HCT116 (cell line): ENCODE data around the gene AP5Z1. TPM values are rescaled to one million over a fixed set of nuclear protein-coding genes. Genes with fewer than 3 reads are reported as not detected.

ENCODE experiments used
- ATAC-seq: fragments of 200-7000 bp; cut with Tn5 transposase; 2 replicates; pipeline ENCODE4 v1.9.1; 2020; ENCODE audit warnings: mild to moderate bottlenecking, moderate library complexity
- BruUV-seq: library from RNA; stranded (reverse); fragments of 400-500 nt; replicated peaks from 2 replicates; lab custom pipeline; 2021; lab: Mats Ljungman, UMichigan
- CTCF ChIA-PET: fragments of 300-600 bp; sonication (Branson Sonifier 250); formaldehyde crosslinking; loops from one replicate; lab custom pipeline; 2021; ENCODE audit warnings: antibody characterized with exemption; lab: Charles Lee
- POLR2A ChIA-PET: fragments of 300-600, 350-600 bp; sonication (Branson Sonifier 250); formaldehyde crosslinking; loops from one replicate; lab custom pipeline; 2021; ENCODE audit warnings: antibody characterized with exemption; lab: Charles Lee
- RAD21 ChIA-PET, 2 experiments: fragments of 300-600 bp; sonication (Branson Sonifier 250); formaldehyde crosslinking; loops; one replicate each; lab custom pipeline; 2023; ENCODE audit warnings: low total read pairs in 2 of 2; ENCODE audit not compliant: uncharacterized antibody in 2 of 2, unreplicated experiment in 2 of 2, low non-redundant PET in 1 of 2; lab: Charles Lee
- DNase-seq: peaks from one replicate; pipeline ENCODE4 v3.0.0-alpha.2; 2010; ENCODE audit warnings: low read depth, low spot score
- H2AFZ ChIP-seq: fragments of 200-600 bp; shearing (Covaris generic), sonication (generic); 2 replicates; pipeline ENCODE4 v1.6.1; 2017; ENCODE audit warnings: low read depth, mixed run types, mixed read lengths, antibody characterized with exemption, low read length; ENCODE audit not compliant: poor library complexity, severe bottlenecking
- H3K27ac ChIP-seq: 2 replicates; pipeline ENCODE4 v1.5.1; 2012; ENCODE audit warnings: low read depth, low read length
- H3K27me3 ChIP-seq: fragments of 200-600 bp; sonication (generic); 2 replicates; pipeline ENCODE4 v1.6.1; 2016; ENCODE audit warnings: mixed run types, low read length, mixed read lengths; ENCODE audit not compliant: insufficient read depth
- H3K36me3 ChIP-seq, 2 experiments: fragments of 200-500 bp in 1 of 2; fragments of 200-600 bp in 1 of 2; sonication (Bioruptor generic) in 1 of 2; sonication (generic) in 1 of 2; 2 replicates each; pipeline versions ENCODE4 v1.5.1 to v1.6.1; 2014 to 2016; ENCODE audit warnings: low read length in 2 of 2, inconsistent platforms in 1 of 2, mixed read lengths in 1 of 2, mixed run types in 1 of 2; ENCODE audit not compliant: insufficient read depth in 2 of 2, control insufficient read depth in 1 of 2
- H3K4me1 ChIP-seq, 2 experiments: fragments of 200-600 bp in 1 of 2; sonication (generic) in 1 of 2; 2 replicates each; pipeline versions ENCODE4 v1.5.1 to v1.6.1; 2012 to 2017; ENCODE audit warnings: low read length in 2 of 2, inconsistent platforms in 1 of 2, mild to moderate bottlenecking in 1 of 2, mixed read lengths in 1 of 2, mixed run types in 1 of 2, moderate library complexity in 1 of 2; ENCODE audit not compliant: insufficient read depth in 2 of 2, control insufficient read depth in 1 of 2
- H3K4me2 ChIP-seq: fragments of 200-600 bp; sonication (generic); 2 replicates; pipeline ENCODE4 v1.6.1; 2017; ENCODE audit warnings: mixed run types, low read length, mixed read lengths
- H3K4me3 ChIP-seq, 2 experiments: fragments of 200-600 bp in 1 of 2; sonication (generic) in 1 of 2; replicated peaks in 1 of 2; 2 replicates each; pipeline ENCODE4 v1.5.1; 2011 to 2016; ENCODE audit warnings: low read length in 2 of 2, control low read depth in 1 of 2, low read depth in 1 of 2, mild to moderate bottlenecking in 1 of 2, mixed read lengths in 1 of 2, mixed run types in 1 of 2
- H3K79me2 ChIP-seq: fragments of 200-600 bp; sonication (generic); 2 replicates; pipeline ENCODE4 v1.6.1; 2017; ENCODE audit warnings: mild to moderate bottlenecking, mixed run types, low read length, moderate library complexity, mixed read lengths; ENCODE audit not compliant: insufficient read depth
- H3K9ac ChIP-seq: fragments of 200-600 bp; sonication (generic); 2 replicates; pipeline ENCODE4 v1.6.1; 2016; ENCODE audit warnings: low read length, mixed read lengths
- H3K9me2 ChIP-seq: fragments of 200-600 bp; sonication (generic), shearing (Covaris generic); 2 replicates; pipeline ENCODE4 v1.6.1; 2017; ENCODE audit warnings: mixed run types, mild to moderate bottlenecking, moderate library complexity; ENCODE audit not compliant: insufficient read depth
- H3K9me3 ChIP-seq, 2 experiments: fragments of 200-500 bp in 1 of 2; fragments of 200-600 bp in 1 of 2; sonication (Bioruptor generic) in 1 of 2; sonication (generic) in 1 of 2; 2 replicates each; pipeline ENCODE4 v1.6.1; 2014 to 2017; ENCODE audit warnings: low read length in 2 of 2, mixed read lengths in 2 of 2, inconsistent platforms in 1 of 2, low read depth in 1 of 2, mild to moderate bottlenecking in 1 of 2, mixed run types in 1 of 2, moderate library complexity in 1 of 2; ENCODE audit not compliant: control insufficient read depth in 1 of 2, insufficient read depth in 1 of 2
- H4K20me1 ChIP-seq: fragments of 200-600 bp; sonication (generic), shearing (Covaris generic); 2 replicates; pipeline ENCODE4 v1.6.1; 2017; ENCODE audit warnings: mixed run types, mild to moderate bottlenecking, moderate library complexity; ENCODE audit not compliant: insufficient read depth
- MAX ChIP-seq: IDR thresholded peaks from 2 replicates; pipeline ENCODE4 v1.6.1; 2012
- REST ChIP-seq: IDR thresholded peaks from 2 replicates; pipeline ENCODE4 v1.6.1; 2012; ENCODE audit warnings: low read depth
- SIN3A ChIP-seq: IDR thresholded peaks from 2 replicates; pipeline ENCODE4 v1.6.1; 2012; ENCODE audit warnings: low read depth
- ZBTB33 ChIP-seq: IDR thresholded peaks from 2 replicates; pipeline ENCODE4 v1.6.1; 2011; ENCODE audit warnings: mild to moderate bottlenecking, low read length, moderate library complexity; ENCODE audit not compliant: insufficient replicate concordance; ENCODE audit errors: extremely low read depth
- intact Hi-C: fragments of 100-400 bp; cut with micrococcal nuclease; formaldehyde crosslinking; loops from 2 replicates; pipeline ENCODE4 v1.10.0; 2022
- total RNA-seq: library from RNA; stranded (reverse); gene quantifications from one replicate; pipeline ENCODE4 v1.2.1, GENCODE V29; 2021; ENCODE audit not compliant: unreplicated experiment

The AP5Z1 gene
- total RNA-seq, 1 experiment from 2014 or later, result 23.2 TPM

- Histone ChIP-seq H3K27ac (no peak overlapping the region), H3K9me2 (no peaks in the 10 kb centered on the region), H2AFZ (no peak overlapping the region), H3K4me3 (no peak overlapping the region), H3K9me3 (no peaks in the 10 kb centered on the region), H3K79me2 (no peaks in the 10 kb centered on the region), H3K36me3 (no peaks in the 10 kb centered on the region), H3K4me1 (no peaks in the 10 kb centered on the region), H3K4me2 (no peak overlapping the region), H3K9ac (no peak overlapping the region), H4K20me1 (no peaks in the 10 kb centered on the region), H3K27me3 (no peaks in the 10 kb centered on the region)
- DNase-seq (no peak), ATAC-seq (no peak)
- TF ChIP-seq MAX, result no peak
- intact Hi-C loops, result no loop called here
- POLR2A ChIA-PET, result no interaction called here
- RAD21 ChIA-PET, result no interaction called here
- no TSS peak for BruUV-seq
- CTCF ChIA-PET, result no interaction called here
Observed at GRCh38 chr7:4803397-4804241, 28.2 kb downstream of the AP5Z1 start.

- H3K36me3 ChIP-seq, result no peaks in the 10 kb centered on the region
- no peak overlapping the region for H3K4me2 ChIP-seq
- no peaks in the 10 kb centered on the region for H3K79me2 ChIP-seq
- ATAC-seq (no peak), DNase-seq (no peak)
- BruUV-seq, result no TSS peak
- H3K9ac ChIP-seq, result no peak overlapping the region
- no peak overlapping the region for H3K4me3 ChIP-seq
- POLR2A ChIA-PET, result no interaction called here
- no peaks in the 10 kb centered on the region for H3K9me3 ChIP-seq
- CTCF ChIA-PET, result no interaction called here
- intact Hi-C loops, result no loop called here
- H4K20me1 ChIP-seq, result no peaks in the 10 kb centered on the region
- H3K27ac ChIP-seq, result no peak overlapping the region
- RAD21 ChIA-PET, result no interaction called here
- no peak overlapping the region for H2AFZ ChIP-seq
- TF ChIP-seq SIN3A (no peak), REST (no peak), ZBTB33 (no peak)
- TF ChIP-seq, all 23 proteins: peak for 0
- Histone ChIP-seq H3K4me1 (no peaks in the 10 kb centered on the region), H3K27me3 (no peaks in the 10 kb centered on the region), H3K9me2 (no peaks in the 10 kb centered on the region)
Observed at GRCh38 chr7:4805110-4805983, 29.9 kb downstream of the AP5Z1 start.
